Activated T-cell treated with anti-CD3 and anti-CD28 coated beads, Interleukin-2, amount 50 U/mL, for 24 hours (primary cell): ENCODE measurements around the gene CACNA1B.
"Not testable (repeated sequence)": the region's sequence is repeated elsewhere in the genome, so short reads cannot be mapped to it uniquely, and the experiment has no call there.

Experiments used
- DNase-seq: peaks from one replicate; pipeline ENCODE4 v3.0.0-alpha.2; 2020
- H3K27ac Mint-ChIP-seq: 2 replicates; pipeline ENCODE4 v1.8.0; 2020; ENCODE audit warnings: mild to moderate bottlenecking, mixed read lengths
- H3K27me3 Mint-ChIP-seq: 2 replicates; pipeline ENCODE4 v1.8.0; 2020; ENCODE audit warnings: mixed read lengths
- H3K36me3 Mint-ChIP-seq: 2 replicates; pipeline ENCODE4 v1.8.0; 2020; ENCODE audit warnings: low read depth, mixed read lengths
- H3K4me1 Mint-ChIP-seq: 2 replicates; pipeline ENCODE4 v1.8.0; 2020; ENCODE audit warnings: low read depth, mixed read lengths
- H3K4me3 Mint-ChIP-seq: 2 replicates; pipeline ENCODE4 v1.8.0; 2020; ENCODE audit warnings: mild to moderate bottlenecking, moderate library complexity, mixed read lengths
- H3K9me3 Mint-ChIP-seq: 2 replicates; pipeline ENCODE4 v1.8.0; 2020; ENCODE audit warnings: mixed read lengths

CACNA1B gene

DNA sequence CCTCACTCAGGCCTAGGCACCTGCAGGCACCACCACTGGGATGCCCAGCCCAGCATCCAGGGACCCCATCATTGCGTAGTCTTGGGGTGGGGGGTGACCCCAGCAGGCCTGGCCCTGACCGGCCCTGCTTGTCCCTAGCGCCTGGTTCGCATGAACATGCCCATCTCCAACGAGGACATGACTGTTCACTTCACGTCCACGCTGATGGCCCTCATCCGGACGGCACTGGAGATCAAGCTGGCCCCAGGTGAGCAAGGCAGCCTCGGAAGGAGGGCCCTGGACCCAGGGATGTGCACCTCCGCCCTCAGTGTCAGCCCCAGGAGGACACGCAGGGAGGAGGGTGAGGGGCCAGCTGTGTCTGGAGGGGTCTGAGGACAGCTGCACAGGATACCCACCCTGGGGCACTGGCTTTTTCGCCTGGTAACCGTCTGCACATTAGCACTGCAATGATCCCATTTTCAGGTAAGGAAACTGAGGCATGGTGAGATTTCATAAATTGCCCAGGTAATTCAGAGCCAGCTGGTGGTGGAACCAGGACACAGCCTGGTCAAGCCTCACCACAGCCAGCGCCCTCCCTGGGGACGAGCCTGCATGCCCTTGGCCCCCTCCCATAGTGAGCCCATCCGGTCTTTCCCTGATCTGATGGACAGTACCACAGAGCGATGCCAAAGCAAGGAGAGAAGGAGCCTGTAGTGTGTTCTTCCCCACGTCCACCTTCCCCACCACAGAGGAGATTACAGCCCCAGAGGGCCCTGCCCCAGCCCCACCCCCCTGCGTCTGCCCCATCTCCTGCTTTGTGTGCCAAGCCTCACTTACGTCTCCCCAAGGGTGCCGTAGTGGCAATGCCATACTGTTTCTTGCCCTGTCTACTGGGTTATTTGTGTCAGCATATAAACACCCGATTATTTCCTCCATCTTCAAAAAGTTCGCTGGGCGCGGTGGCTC is 228.3 kb downstream of the CACNA1B start:
- Mint-ChIP-seq H3K9me3 (no peaks in the 10 kb centered on the region), H3K36me3 (no peaks in the 10 kb centered on the region), H3K27me3 (peaks cover 20% of the 10 kb centered on the region), H3K4me1 (no peaks in the 10 kb centered on the region), H3K4me3 (no peak overlapping the region), H3K27ac (no peak overlapping the region)
- DNase-seq: no peak

DNA sequence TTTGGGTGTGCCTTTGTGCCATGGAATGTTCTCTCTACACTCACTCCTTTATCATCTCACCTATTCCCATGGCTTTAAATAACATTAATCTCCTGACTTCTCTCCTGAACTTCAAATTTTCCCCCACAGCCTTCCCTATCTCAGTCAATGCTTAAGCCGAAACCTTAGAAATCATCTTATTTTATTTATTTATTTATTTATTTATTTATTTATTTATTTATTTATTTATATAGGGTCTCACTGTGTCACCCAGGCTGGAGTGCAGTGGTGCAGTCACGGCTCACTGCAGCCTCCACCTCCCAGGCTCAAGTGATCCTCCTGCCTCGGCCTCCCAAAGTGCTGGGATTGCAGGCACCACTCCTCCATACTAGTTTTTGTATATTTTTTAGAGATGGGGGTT is 229.5 kb downstream of the CACNA1B start:
- H3K27me3 Mint-ChIP-seq: peaks cover 20% of the 10 kb centered on the region
- not testable (repeated sequence) for H3K27ac Mint-ChIP-seq, DNase-seq, H3K9me3 Mint-ChIP-seq, H3K36me3 Mint-ChIP-seq, H3K4me3 Mint-ChIP-seq, H3K4me1 Mint-ChIP-seq

DNA sequence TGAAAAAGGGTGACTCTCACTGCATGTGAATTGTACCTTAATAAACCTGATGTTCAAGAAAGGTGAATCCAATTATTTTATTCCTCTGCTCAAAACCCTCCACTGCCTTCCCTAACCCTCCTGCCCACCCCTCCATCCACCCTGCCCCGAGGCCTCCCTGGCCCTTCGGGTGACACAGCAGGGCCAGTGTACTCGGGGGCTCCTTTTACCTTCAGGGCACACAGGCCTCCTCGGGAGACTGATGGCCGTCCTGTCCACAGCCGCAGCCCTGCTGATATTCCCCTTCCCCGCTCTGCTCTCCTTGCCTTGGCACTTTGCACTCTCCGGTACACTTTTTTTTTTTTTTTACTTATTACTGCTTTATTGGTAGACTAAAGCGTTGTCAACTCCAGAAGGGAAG is 234.0 kb downstream of the CACNA1B start:
- no peaks in the 10 kb centered on the region for H3K36me3 Mint-ChIP-seq
- H3K9me3 Mint-ChIP-seq: no peaks in the 10 kb centered on the region
- no peak for DNase-seq
- no peaks in the 10 kb centered on the region for H3K4me1 Mint-ChIP-seq
- no peak overlapping the region for H3K27ac Mint-ChIP-seq
- peaks cover 7% of the 10 kb centered on the region for H3K27me3 Mint-ChIP-seq
- no peak overlapping the region for H3K4me3 Mint-ChIP-seq

DNA sequence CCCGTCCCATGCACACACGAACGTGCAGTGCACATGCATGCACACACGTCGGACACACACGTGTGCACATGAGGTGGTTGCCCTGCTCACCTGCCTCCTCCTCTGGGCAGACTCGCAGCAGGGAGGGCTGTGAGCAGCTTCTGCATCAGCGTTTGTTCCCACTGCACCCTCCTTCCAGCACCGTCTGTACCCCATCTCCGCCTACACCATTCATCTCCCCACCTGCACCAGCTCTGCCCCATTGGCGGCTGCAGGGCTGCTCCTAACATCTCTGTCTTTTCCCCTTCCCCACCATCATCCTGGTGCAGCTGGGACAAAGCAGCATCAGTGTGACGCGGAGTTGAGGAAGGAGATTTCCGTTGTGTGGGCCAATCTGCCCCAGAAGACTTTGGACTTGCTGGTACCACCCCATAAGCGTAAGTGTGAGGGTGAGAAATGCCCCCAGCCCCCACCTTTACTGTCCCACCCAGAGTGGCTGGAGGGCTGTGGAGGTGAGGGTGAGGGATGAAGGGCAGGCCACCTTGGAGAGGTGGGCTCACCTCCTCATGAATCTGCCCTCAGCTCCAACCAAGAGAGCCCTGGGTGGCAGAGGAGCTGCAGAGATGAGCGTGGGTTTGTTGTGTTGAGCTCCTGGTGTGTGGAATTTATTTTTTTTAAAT is 234.6 kb downstream of the CACNA1B start:
- Mint-ChIP-seq H3K27me3 (peaks cover 3% of the 10 kb centered on the region), H3K4me3 (no peak overlapping the region), H3K9me3 (no peaks in the 10 kb centered on the region), H3K27ac (no peak overlapping the region), H3K36me3 (no peaks in the 10 kb centered on the region), H3K4me1 (no peaks in the 10 kb centered on the region)
- no peak for DNase-seq

DNA sequence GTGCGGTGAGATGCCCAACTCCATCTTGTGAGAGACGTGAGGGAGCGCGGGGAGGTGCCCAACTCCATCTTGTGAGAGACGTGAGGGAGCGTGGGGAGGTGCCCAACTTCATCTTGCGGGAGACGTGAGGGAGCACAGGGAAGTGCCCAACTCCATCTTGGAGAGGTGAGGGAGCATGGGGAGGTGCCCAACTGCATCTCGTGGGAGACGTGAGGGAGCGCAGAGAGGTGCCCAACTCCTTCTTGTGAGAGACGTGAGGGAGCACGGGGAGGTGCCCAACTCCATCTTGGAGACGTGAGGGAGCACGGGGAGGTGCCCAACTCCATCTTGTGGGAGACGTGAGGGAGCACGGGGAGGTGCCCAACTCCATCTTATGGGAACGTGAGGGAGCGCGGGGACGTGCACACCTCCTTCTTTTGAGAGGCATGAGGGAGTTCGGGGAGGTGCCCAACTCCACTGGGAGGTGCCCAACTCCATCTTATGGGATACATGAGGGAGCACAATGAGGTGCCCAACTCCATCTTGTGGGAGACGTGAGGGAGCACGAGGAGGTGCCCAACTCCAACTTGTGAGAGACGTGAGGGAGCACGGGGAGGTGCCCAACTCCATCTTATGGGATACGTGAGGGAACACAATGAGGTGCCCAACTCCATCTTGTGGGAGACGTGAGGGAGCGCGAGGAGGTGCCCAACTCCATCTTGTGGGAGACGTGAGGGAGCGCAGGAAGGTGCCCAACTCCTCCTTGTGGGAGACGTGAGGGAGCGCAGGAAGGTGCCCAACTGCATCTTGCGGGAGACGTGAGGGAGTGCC is 235.4 kb downstream of the CACNA1B start:
- DNase-seq: peak; percentile 22
- Mint-ChIP-seq H3K4me3 (no peak overlapping the region), H3K4me1 (no peaks in the 10 kb centered on the region), H3K27me3 (peaks cover 5% of the 10 kb centered on the region), H3K9me3 (no peaks in the 10 kb centered on the region), H3K36me3 (no peaks in the 10 kb centered on the region), H3K27ac (no peak overlapping the region)

DNA sequence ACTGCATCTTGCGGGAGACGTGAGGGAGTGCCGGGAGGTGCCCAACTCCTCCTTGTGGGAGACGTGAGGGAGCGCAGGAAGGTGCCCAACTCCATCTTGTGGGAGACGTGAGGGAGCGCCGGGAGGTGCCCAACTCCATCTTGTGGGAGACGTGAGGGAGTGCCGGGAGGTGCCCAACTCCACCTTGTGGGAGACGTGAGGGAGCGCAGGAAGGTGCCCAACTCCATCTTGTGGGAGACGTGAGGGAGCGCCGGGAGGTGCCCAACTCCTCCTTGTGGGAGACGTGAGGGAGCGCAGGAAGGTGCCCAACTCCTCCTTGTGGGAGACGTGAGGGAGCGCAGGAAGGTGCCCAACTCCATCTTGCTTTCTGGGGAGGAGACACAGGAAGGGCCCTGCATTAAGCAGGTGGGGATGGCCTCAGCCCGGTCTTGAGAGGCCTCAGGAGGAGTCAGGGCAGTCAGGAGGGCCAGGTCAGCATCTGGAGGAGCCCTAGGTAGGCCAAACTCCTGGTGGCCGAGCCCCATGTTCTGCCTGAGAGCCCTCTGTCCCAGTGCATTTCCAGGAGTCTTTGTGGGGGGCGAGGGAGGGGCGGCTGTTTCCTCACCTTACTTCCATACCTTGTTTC is 236.2 kb downstream of the CACNA1B start:
- DNase-seq: peak; percentile 2
- H3K27me3 Mint-ChIP-seq, H3K27ac Mint-ChIP-seq, H3K4me3 Mint-ChIP-seq, H3K4me1 Mint-ChIP-seq, H3K36me3 Mint-ChIP-seq, H3K9me3 Mint-ChIP-seq: not testable (repeated sequence)

DNA sequence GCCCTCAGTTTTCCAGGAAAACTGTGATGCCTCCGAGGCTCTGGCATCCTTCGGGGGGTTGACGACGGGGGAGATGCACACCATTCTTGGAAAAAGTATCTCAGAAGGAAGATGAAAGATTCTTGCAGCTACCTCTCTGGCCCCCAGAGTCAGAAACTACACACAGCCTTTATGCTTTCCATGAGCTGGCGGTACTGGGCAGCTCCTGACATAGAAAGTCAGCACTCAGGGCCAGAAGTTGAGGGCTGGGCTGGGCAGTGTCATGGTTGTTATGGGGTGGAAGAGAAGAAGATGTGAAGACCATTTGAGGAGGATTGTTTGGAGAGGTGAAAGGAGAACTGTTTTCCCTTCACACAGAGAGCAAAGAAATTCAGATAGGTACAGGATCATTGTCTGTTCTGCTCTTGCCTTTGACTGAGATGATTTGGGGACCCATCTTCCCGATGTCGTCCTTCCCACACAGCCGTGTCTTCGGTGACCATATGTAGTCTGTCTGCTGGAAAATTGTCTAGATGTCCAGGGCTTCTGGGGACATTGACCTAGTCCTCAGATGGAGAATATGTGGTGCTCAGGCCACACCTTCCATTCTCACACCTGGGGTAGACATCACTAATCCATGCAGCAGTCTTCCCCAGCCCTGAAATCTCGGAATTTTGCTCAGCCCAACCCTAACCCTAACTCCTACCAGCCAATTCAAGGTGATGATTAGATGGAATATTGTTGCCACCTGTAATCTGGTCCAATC is 237.1 kb downstream of the CACNA1B start:
- no peak for DNase-seq
- Mint-ChIP-seq H3K4me1 (no peaks in the 10 kb centered on the region), H3K36me3 (no peaks in the 10 kb centered on the region), H3K9me3 (no peaks in the 10 kb centered on the region), H3K27ac (no peak overlapping the region), H3K27me3 (peaks cover 8% of the 10 kb centered on the region), H3K4me3 (no peak overlapping the region)

DNA sequence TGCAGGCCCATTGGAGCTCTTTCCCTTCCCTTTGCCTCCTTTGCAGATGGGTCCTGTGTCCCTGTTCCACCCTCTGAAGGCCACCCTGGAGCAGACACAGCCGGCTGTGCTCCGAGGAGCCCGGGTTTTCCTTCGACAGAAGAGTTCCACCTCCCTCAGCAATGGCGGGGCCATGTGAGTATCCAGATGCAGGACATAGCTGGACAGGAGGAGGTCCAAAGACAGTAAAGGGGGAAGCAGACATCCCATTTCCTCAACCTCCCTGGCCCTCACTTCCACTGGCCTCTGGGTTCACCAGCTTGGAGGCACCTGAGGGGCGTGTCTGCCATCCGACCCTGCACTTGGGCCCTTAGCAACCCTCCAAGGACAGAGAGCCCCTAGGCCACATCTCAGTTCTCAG is 237.9 kb downstream of the CACNA1B start:
- Mint-ChIP-seq H3K27me3 (peaks cover 8% of the 10 kb centered on the region), H3K36me3 (no peaks in the 10 kb centered on the region), H3K4me1 (no peaks in the 10 kb centered on the region), H3K9me3 (no peaks in the 10 kb centered on the region), H3K4me3 (no peak overlapping the region), H3K27ac (no peak overlapping the region)
- DNase-seq: no peak

DNA sequence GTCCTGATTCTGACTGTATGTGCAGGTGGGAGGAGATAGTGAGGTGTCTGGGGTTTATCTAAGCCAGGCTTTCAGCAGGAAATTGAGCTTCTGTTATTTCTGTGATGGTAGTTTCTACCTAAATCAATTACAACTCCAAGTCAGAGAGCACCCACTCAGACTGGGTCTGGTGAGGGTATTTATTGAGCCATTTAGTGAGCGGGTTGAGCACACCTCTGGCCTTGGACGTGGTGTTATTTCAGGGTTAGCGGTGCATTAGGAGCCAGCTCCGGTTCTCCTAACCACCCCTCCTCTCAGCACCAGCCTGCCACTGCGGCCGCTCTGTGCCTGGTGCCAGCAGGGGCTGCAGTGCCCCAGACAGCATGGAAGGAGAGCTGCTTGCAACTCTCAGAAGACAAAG is 238.9 kb downstream of the CACNA1B start:
- Mint-ChIP-seq H3K36me3 (no peaks in the 10 kb centered on the region), H3K4me1 (no peaks in the 10 kb centered on the region), H3K4me3 (no peak overlapping the region), H3K27ac (no peak overlapping the region), H3K27me3 (peaks cover 8% of the 10 kb centered on the region), H3K9me3 (no peaks in the 10 kb centered on the region)
- no peak for DNase-seq

DNA sequence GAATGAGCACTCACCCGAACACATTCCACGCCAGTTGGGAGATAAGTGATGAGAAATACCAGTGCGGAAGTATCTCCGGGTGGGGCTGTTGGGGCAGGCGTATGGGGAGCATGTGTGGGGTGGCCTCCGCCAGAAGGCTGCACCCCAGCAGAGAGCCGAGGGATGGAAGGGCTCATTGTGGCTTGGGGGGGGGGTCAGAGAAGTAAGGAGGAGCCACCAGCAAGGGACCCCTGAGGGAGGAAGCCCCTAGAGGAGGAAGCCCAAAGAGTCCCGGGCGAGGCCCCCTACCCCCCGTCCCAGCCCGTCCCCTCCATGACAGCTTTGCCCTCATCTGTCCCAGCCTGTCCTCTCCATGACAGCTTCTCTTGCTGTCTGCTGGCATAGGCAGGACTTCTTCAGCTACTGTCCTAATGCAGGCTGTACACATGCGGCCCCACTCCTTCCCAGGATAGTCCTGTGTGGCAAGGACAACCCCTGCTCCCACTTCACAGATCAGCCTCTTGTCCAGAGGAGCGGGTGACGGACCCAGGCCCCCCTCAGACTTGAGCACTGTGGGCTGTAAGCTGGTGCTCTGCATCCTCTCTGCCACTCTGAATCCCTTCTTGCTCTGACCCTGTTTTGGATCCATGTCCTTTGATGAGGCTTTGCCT is 239.6 kb downstream of the CACNA1B start:
- Mint-ChIP-seq H3K4me3 (no peak overlapping the region), H3K27ac (no peak overlapping the region), H3K4me1 (no peaks in the 10 kb centered on the region), H3K9me3 (no peaks in the 10 kb centered on the region), H3K36me3 (no peaks in the 10 kb centered on the region), H3K27me3 (peaks cover 8% of the 10 kb centered on the region)
- no peak for DNase-seq

DNA sequence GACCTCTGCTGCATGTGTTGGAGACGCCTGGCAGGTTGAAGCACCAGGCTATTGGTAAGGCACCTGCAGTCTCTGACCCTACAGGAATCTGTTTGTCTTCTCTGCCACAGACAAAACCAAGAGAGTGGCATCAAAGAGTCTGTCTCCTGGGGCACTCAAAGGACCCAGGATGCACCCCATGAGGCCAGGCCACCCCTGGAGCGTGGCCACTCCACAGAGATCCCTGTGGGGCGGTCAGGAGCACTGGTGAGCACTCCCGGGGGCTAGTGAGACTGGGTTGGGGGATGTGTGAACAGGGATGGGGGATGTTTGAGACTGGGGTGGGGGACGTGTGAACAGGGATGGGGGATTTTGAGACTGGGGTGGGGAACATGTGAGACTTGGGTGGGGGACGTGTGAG is 240.3 kb downstream of the CACNA1B start:
- no peak overlapping the region for H3K27ac Mint-ChIP-seq
- H3K4me3 Mint-ChIP-seq: no peak overlapping the region
- no peaks in the 10 kb centered on the region for H3K36me3 Mint-ChIP-seq
- H3K4me1 Mint-ChIP-seq: no peaks in the 10 kb centered on the region
- H3K9me3 Mint-ChIP-seq: no peaks in the 10 kb centered on the region
- no peak for DNase-seq
- peaks cover 8% of the 10 kb centered on the region for H3K27me3 Mint-ChIP-seq

DNA sequence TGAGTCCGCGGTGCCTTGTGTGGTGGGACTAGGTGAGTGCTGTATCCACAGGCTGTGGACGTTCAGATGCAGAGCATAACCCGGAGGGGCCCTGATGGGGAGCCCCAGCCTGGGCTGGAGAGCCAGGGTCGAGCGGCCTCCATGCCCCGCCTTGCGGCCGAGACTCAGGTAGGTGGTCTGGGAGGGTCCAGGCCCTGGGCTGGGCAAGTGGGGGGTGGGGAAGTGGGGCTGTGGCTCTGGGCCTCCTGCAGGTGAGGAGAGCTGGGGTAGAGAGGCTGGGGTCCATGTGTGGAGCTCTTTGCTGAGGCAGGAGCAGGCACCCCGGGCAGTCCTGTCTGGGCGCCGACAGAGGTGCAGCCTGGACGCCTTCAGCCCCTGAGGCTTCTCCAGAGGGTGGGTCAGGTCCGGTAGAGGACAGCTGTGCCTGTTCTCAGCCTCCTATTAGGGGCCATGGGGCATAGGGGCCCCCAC is 241.1 kb downstream of the CACNA1B start:
- Mint-ChIP-seq H3K36me3 (no peaks in the 10 kb centered on the region), H3K4me1 (no peaks in the 10 kb centered on the region), H3K27me3 (peaks cover 8% of the 10 kb centered on the region), H3K9me3 (no peaks in the 10 kb centered on the region), H3K4me3 (no peak overlapping the region), H3K27ac (no peak overlapping the region)
- DNase-seq: no peak

DNA sequence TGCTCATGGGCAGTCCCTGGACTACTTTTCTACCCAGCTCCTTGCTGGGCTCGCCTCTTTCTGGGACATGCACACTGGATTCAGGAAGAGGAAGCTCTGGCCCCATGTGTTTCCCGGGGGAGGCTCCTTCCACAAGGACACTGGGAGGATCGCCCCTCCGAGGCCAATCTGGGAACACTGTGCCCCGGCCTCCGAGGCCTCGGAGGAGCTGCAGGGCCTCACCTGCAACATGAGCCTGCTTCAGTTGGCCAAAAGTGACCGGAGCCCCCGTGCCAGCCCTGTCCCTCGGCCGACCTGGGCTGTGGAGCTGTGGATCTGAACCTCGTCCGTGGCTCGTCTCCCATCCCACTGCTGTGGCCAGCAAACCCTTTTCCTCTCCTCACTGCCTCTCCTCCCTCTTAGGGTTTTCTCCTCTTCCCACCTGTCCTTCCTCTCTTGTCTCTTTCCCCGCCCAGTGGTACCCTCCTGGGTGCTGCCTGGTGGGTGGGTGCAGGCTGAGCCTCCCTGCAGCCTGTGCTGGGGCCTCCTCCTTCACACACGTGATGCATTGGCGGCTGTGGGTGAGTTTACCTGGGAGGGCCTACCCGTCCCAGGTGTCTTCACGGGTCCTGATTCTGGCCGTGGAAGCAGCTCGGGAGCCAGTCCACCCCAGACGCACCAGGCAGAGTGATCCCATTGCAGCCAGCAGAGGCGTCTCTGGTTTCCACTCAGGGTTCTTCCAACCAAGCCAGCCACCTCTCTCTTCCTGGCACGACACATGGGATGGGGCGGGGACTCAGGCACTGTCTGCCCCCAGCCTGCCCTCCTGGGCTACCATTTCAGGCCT is 241.8 kb downstream of the CACNA1B start:
- H3K27ac Mint-ChIP-seq: no peak overlapping the region
- no peak for DNase-seq
- H3K4me1 Mint-ChIP-seq: no peaks in the 10 kb centered on the region
- no peak overlapping the region for H3K4me3 Mint-ChIP-seq
- no peaks in the 10 kb centered on the region for H3K9me3 Mint-ChIP-seq
- no peaks in the 10 kb centered on the region for H3K36me3 Mint-ChIP-seq
- H3K27me3 Mint-ChIP-seq: peaks cover 8% of the 10 kb centered on the region
